Measurements from ENCODE around the gene C3orf70. TPM values are rescaled to one million over a fixed set of nuclear protein-coding genes. Genes with fewer than 3 reads are reported as not detected.

The C3orf70 gene
- 0.99 and 2.0 TPM in 2 replicates for total RNA-seq

DNA sequence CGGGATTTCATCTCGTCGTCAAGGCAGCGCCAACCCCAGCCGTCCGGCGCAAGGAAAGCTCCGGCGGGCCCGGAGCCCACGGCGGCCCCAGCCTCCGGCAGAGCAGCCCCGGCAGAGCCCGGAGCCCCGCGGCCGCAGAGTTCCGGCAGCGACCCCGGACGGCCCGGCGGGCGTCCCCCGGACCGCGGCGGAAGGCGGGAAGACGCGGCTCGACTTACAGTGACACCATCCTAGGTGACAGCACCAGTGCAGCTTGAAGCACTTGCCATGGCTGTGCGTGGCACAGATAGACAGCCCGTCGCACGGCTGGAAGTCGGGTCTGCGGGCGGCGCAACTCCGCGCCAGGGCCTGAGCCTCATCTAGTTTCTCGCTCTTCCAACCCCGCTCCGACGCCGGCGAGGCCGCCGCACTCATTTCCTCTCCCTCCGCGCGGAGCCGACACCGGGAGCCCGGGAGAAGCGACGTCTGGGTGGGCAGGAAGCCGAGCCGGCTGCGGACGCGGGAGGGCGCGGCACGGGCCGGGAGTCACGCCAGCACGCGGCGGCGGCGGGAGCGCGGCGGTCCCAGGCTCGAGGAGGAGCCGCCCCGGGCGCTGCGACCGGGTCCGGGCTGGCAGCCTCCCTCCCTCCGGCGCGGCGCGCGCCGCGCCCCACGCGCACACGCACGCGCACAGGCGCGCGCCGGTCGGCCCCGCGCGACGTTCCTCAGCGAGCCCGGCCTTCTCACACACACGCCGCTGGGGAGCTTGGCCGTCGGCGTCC, at the start of gene C3orf70:
Gene C3orf70, minus strand, starts transcription at position 651 of the 761 bp plus-strand sequence. Its CDS starts 237 bp downstream, at position 414.

Other genes starting within 250 kb of the C3orf70 start
- 5.0 and 5.3 TPM in 2 replicates for gene EHHADH, start 101.0 kb upstream of the C3orf70 start, total RNA-seq
- 13.1 and 17.6 TPM in 2 replicates for gene MAP3K13, start 210.1 kb upstream of the C3orf70 start, total RNA-seq

All from aortic smooth muscle cell (primary cell).